Subcutaneous preadipocyte (primary cell): ENCODE data around the gene MTMR8. TPM values are rescaled to one million over a fixed set of nuclear protein-coding genes. Genes with fewer than 3 reads are reported as not detected.

Experiments
- total RNA-seq: library from RNA; depleted of rRNA; stranded (reverse); fragments of >200 nt; gene quantifications from 2 replicates; pipeline ENCODE4 v1.2.3, GENCODE V29; 2012

The MTMR8 gene
- 0.59 and 0.73 TPM in 2 replicates for total RNA-seq

DNA sequence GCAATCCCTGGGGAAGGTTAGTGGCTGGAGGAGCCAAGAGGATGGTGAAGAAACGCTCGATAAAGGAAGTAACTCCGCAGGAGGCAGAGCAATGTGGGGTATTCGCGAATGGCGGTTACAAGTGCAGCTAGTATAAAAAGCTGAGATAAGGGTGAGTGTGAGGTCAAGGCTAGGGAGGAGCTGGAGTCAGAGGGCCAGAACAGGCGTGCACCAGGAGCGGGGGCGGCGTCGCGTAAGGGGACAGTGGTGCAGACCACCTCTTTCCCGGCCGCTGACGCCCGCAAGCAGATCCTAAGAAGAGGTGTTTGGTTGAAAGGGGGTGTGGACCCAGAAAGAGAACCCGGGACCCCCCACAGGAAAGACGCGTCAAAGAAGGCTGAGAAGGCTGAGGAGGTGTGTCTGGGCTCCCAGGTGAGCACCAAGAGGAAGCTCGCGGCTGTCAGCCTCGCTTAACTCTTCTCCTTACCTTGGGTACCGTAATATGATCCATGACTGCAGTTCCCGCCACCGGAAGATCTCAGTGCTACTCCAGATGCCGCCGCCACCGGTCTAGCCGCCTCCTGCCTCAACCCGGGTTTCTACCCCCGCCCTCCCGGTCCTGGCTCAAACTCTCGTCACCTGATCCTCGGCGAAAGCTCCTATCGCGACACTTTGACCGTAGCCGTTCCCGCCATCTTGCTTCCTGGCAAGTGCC is at the start of gene MTMR8:
MTMR8 (minus strand) TSS at position 579 of the 694 bp plus-strand sequence; CDS start at position 490, 89 bp downstream.

DNA sequence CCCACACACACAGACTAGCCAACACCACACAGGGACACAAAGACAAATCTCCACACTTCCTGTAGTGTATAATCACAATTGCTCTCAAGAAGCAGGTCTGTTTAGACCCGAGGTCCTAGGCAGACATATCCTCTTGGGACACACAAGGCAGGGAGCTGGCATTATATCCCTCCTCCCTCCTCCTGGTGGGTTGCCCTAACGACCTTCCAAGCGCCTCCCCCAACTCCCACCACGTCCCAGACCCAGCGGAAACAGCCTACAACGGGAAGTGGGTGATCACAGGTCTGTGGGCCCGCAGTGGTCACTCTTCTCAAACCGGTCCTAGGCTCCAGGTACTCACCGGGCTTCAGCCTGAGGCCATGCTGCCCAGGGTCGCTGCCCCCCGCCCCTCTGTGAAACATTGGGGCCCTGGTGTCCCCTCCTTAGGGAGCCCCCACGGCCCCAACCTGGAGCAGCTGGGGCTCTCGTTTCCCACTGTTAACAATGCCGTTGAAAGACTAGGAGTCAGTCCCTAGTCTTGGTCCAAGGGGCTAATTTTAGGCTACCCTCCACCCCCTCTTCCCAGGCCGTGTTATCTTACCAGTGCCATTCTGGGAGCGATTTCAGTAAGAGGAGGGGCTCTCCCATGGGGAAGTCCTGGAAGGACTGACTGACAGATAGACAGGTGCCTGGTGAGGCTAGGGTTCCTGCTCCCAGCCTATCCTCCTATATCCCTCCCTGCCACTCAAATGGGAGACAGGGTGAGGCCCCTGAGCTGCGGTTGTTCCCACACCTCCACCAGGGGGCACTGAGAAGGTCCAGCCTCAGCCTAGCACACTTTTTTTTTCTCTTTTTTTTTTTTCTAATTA is 164.9 kb downstream of the MTMR8 start, which contains the start of gene ASB12:
ASB12 (minus strand) TSS at position 485 of the 848 bp plus-strand sequence. CDS start 4,957 bp downstream, outside the sequence.

Other genes with a start within 250 kb of the MTMR8 start
- gene AMER1, start 189.7 kb downstream of the MTMR8 start, total RNA-seq = 1.8 and 2.3 TPM in 2 replicates
- gene ASB12, start 164.8 kb downstream of the MTMR8 start, total RNA-seq = not detected in 2 replicates